HL-60/S4 treated with phorbol 12-myristate 13-acetate at 8.2 ng/mL for 4 days and 3 days (cell line): ENCODE data around the gene CACNA1S.

Experiments used
- in situ Hi-C: fragments of 300-500 bp; cut with MboI; formaldehyde crosslinking; loops from 2 replicates; pipeline ENCODE4 v1.15.0; 2022; ENCODE audit warnings: low sequenced_read_pairs

CACNA1S gene

DNA sequence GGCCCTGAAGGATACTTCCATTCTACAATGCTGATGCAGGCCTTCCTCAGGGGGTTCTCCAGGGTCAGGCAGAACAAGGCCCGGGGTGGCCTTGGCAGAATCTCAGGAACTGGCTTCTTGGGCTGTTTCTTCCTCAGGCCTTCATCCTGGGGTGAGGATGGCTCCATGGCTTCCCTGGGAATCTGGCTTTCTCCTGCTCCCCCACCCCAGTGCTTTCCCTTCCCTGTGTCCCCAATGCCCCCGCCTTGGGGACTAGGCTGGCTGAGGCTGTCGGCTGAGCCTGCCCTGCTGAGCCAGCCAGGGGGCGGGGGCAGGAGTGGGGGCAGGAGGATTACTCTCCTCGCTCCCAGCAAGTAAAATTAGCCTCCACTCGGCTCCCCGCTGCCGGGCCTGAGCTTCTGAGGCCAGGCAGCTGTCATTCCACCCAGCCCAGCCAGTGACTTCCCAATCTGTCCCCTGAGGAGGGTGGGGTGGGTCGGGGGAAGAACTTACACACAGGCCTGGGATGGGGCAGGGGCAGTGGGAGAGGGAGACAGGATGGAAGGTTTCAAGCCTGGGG is at the start of gene CACNA1S:
CACNA1S (minus strand) TSS at position 254 of the 559 bp plus-strand sequence; CDS start at position 167, 87 bp downstream.
- in situ Hi-C loops = no loop called here

DNA sequence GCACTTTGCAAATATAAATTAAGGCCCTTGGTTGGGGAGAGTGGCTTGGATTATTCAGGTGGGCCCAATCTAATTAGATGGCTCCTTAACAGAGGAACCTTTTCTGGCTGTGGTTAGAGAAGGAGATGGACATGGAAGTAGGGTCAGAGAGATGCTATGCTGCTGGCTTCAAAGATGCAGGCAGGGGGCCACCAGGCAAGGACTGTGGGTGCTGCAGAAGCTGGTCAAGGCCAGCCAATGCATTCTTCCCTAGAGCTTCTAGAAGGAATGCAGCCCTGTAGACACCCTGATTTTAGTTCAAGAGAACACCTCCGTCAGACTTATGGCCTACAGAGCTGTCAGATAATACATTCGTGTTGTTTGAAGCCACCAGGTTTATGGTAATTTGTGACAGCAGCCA is 45.7 kb upstream of the CACNA1S start:
- in situ Hi-C loops = no loop called here

DNA sequence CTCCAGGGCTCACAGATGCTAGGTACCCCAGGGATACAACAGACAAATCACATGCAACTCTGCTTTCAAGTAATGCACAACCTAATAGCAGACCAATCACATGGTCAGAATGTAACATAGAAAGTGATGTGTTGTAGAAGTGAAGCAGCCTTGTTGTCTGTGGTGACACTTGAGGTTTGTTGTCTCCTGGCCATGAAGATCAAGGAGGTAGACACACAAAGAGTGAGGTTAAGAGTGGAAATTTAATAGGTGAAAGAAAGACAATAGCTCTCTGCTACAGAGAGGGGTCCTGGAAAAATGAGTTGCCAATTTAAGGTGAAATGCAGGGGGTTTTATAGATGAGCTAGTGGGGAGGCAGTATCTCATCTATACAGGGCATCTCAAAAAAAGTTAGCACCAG is 44.6 kb upstream of the CACNA1S start:
- in situ Hi-C loops = no loop called here

GRCh38 chr1:201156346-201156745 is 44.1 kb upstream of the CACNA1S start:
- in situ Hi-C loops = no loop called here

GRCh38 chr1:201155354-201155753 is 43.1 kb upstream of the CACNA1S start:
- in situ Hi-C loops = no loop called here

DNA sequence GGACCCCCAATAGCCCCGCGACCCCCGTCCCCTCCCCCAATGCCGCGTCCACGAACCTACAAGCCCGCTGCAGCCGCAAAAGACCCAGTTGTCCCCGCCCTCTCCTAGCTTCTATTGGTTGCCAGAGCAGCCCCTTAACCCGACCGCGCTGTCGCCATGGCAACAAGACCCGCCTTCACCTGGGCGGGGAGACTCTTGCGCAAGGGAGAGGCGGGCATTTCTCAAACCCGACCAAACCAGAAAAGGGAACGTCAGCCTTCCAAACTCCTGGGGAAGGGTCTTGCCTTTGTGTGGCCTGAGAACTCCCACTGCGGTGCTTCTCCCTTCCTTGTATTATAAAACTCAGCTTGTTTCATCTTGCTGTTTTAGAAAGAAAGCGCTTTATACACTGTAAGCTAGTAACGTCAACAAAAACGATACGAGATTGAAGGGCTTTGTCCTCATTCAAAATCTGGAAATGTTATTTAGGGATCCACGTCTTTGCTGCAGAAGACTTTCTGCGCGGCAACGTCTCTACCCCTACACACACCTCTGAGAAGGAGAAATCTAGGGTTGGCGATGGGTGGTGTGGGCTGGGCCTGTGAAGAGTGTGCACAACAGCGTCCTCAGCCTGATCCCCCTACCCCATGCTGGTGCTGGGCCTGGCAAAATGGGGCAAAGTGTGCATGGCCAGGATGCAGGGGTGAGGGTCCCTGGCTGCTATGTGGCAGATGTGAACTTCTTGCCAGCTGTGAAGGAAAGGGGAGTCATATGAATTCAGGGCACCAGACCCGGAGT is 42.4 kb upstream of the CACNA1S start, which contains the start of gene TMEM9:
TMEM9 (minus strand) TSS at position 86 of the 777 bp plus-strand sequence. CDS start 551 bp downstream, outside the sequence.
- in situ Hi-C loops = no loop called here

DNA sequence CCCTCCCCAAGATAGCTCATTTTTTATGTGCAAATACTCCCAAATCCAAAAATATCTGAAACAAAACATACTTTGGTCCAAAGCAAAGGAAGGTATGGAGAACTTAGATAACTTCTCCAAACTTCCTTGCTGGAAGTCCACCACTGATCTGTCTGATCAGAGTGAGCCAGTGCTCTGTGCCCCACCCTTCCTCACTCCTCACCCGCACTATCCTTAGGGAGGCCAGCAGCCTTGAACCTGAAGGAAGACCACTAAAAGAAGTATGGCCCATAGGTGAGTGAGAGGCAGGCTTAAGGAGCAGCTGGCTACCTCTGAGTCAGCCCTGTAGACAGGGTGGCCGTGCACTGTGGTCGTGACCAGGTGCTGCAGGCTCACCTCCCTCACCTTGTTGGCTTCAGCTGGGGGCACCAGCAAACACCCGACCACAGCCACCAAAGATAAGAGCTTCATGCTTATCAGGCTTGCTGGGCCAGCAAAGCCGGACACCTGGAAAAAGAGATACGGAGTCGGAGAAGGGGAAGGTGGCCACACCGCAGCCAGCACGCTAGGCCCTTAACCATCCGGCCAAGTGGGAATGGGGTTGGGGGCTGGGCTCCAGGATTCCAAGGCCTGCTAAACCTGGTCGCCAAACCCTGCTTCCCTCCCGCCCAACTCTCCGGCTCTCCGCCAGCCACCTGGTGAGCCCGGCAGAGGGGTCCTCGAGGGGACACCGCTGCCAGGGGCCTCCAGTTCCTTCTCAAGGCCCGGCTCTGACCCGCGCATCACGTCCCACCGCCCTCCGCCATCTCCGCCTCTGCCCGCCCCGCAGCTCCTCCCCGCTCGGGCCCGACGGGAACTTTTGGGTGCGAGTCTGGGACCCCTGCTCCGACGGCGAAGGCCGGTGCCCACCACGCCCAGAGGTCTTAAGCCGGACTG is 41.5 kb upstream of the CACNA1S start:
- in situ Hi-C loops = no loop called here

GRCh38 chr1:201149400-201149799 is 37.2 kb upstream of the CACNA1S start:
- in situ Hi-C loops = no loop called here

DNA sequence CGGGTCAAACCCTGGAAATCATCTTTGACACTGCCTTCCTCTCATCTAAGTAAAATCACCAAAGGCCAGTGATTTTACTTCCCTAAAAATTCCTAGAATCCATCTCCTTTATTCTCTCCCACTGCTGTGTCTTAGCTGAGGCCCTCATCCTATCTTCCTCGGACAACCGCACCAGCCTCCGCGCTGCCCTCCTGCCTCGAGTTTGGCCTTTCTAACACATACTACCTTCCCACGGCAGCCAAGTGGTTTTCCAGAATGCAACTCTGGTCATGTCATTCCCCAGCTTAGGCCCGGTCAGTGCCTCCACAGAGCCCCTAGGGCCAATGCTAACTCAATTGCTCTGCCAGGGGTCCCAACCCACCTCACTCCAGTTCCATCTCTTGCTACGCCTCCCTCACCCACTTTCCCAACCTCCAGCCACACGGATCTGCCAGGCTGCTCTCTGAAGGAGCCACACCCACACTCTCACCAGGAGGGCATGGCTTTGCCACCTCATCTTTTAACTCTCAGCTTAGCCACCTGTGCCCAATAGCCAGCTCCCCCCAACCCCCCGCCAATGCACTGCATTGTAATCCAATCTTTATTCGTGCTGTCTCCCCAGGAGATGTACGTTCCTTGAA is 35.3 kb upstream of the CACNA1S start:
- in situ Hi-C loops = no loop called here

- in situ Hi-C loops = no loop called here
These were observed 34.6 kb upstream of the CACNA1S start for GRCh38 chr1:201146626-201147390.

- in situ Hi-C loops = no loop called here
These were observed 33.6 kb upstream of the CACNA1S start for GRCh38 chr1:201145816-201146215.

DNA sequence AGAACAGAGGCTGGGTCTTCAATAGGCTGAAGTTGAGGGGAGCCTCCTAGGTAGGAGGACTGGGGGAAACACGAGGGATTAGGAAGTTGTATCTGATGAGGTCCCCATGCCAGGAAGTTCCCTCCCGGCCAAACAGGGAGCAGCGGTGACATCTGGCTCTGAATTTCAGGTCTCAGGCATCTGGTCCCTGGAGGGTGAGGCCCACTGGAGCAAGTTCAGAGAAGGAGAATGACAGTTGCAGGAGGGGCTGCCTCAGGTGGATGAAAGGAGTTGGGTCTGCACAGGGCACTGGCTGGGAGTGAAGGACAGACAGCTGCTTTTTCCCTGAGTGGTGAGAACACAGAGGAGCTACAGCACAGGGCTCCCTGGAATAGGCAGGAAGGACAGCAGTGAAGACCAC is 32.9 kb upstream of the CACNA1S start:
- in situ Hi-C loops = no loop called here

- in situ Hi-C loops = no loop called here
These were observed 32.5 kb upstream of the CACNA1S start for GRCh38 chr1:201144701-201145100.

- in situ Hi-C loops = no loop called here
These were observed 31.8 kb upstream of the CACNA1S start for GRCh38 chr1:201143726-201144635.

DNA sequence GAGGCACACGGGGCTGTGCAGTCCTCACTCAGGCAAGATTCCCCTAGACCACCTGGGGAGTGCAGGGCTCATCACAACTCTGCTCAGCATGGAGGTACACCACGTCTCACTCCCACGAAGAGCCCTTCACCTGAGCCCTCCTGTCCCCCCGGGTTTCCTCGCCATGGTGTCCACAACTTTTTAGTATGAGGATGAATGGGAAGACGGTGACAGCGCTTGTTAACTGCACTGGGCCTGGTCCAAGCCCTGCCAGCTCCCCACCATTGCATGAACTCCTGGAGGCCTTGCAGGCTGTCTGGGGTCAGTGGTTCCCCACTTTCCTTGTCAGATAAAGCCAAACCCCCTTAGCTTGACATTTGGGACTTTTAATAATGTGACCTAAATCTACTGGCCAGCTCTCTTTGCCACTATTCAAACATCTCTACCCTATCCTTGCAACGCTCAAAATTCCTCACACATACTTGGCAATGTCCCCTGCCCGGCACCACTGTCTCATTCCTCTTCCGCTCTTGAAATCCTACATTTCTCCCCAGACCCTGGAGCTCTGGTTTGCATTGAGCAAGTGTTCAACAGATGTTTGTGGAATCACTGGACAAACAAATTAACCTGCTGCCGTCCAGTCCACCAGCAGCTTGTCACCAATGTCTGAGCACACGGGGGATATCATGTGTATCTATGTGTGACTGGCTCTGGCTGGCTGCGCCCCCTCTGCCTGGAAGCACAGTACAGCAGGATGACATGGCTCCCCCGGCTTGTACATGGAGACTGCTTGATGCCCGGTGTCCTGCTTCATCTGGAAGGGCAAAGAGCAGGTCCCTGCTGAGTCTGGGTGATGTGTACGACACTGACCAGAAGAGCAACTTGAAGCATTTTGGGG is 30.9 kb upstream of the CACNA1S start:
- in situ Hi-C loops = no loop called here

- in situ Hi-C loops = no loop called here
These were observed 30.0 kb upstream of the CACNA1S start for GRCh38 chr1:201142011-201142848.

DNA sequence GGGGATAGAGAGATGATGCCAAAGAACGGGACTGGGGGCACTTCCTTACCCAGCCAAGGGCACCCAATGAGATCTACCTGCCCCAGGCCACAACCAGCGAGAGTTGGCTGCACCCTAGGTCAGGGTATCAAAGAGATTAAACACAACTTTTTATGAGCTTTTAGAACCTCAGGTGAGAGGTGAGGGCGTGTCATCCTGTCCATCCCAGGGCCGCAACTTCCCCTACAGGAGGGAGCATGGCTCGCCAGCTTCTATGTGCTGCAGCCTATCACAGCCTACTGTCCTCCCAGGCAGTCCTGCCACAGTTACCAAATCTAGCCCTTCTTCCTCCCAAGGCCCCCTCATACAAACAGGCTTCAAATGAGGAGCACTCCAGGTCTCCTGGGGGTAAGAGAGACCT is 29.2 kb upstream of the CACNA1S start:
- in situ Hi-C loops = no loop called here

DNA sequence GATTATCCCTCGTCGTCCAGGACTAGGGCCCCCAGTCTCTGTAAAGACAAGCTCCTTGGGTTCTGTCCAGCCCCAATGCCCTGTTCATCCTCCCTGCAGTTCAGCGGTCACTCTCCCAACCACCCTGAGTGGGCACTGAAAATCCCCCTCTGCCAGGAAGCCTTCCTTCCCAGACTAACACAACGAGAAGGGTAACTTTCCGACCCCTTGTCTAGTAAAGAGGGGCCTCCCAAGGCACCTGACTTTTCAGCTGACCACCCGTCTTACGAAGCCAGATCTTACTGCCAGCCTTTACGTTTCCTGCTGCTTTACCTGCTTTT is 28.7 kb upstream of the CACNA1S start:
- in situ Hi-C loops = no loop called here
